Esophagus muscularis mucosa (tissue), 4 donors: Measurements from ENCODE around the gene CDX1.

Source experiments
- CTCF ChIP-seq, 3 experiments: fragments of 200-600 bp in 2 of 3; fragments of 450-650 bp in 1 of 3; sonication (generic) in 2 of 3; IDR thresholded peaks; one replicate each; pipeline ENCODE4 v1.5.1; 2017 to 2019; ENCODE audit warnings: antibody characterized with exemption in 3 of 3, mild to moderate bottlenecking in 2 of 3, moderate library complexity in 1 of 3
- EP300 ChIP-seq: sonication (generic); formaldehyde crosslinking; IDR thresholded peaks from one replicate; pipeline ENCODE4 v1.6.1; 2017; ENCODE audit warnings: antibody characterized with exemption
- POLR2A ChIP-seq: fragments of 450-650 bp; IDR thresholded peaks from one replicate; pipeline ENCODE4 v1.6.1; 2017; ENCODE audit warnings: antibody characterized with exemption, moderate library complexity, mild to moderate bottlenecking, low read depth
- POLR2AphosphoS5 ChIP-seq, 2 donors: sonication (generic); formaldehyde crosslinking; IDR thresholded peaks; one replicate each; pipeline ENCODE4 v1.6.1; 2017; ENCODE audit warnings: antibody characterized with exemption in 2 of 2

- TF ChIP-seq CTCF (IDR thresholded peaks at IDR 0.05) (no peak), POLR2A (no peak), EP300 (no peak), POLR2AphosphoS5 (IDR thresholded peaks at IDR 0.05) (no peak)
Measured at GRCh38 chr5:150213530-150213929, 47.0 kb downstream of the CDX1 start.
